Fibroblast of pulmonary artery (primary cell): ENCODE results near the gene ARV1.

Experiments
- DNase-seq: peaks from one replicate; pipeline ENCODE4 v3.0.0-alpha.2; 2010; ENCODE audit warnings: low read depth
- H3K4me3 ChIP-seq: replicated peaks from 2 replicates; pipeline ENCODE4 v1.5.1; 2011; ENCODE audit warnings: low read depth, mild to moderate bottlenecking, control low read depth, low read length, moderate library complexity
- TF ChIP-seq, protein P1 (sequence below): IDR thresholded peaks from 2 replicates; pipeline ENCODE4 v1.5.1; 2011; ENCODE audit warnings: mild to moderate bottlenecking, control low read depth, low read length, inconsistent platforms; ENCODE audit errors: missing control alignments

The ARV1 gene

DNA sequence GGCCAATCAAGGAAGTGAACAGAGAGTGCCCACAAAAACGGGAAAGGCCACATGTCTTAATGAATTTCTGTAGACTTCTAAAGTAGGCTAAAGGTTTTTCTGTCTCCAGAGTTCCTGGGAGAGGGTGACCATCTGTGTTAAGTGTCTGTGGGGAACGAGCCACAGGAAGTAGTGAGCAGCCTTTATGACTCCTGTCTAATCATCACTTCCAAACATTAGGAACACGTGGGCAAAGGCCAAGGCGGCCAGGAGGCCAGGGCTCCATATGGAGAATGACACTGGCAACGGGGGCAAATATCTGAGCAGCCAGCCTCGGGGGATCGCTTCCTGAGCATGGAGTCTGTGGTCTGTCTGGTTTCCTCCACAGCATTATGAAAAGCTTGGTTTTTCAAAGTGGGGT is 54.1 kb downstream of the ARV1 start:
- TF ChIP-seq, protein P1, sequence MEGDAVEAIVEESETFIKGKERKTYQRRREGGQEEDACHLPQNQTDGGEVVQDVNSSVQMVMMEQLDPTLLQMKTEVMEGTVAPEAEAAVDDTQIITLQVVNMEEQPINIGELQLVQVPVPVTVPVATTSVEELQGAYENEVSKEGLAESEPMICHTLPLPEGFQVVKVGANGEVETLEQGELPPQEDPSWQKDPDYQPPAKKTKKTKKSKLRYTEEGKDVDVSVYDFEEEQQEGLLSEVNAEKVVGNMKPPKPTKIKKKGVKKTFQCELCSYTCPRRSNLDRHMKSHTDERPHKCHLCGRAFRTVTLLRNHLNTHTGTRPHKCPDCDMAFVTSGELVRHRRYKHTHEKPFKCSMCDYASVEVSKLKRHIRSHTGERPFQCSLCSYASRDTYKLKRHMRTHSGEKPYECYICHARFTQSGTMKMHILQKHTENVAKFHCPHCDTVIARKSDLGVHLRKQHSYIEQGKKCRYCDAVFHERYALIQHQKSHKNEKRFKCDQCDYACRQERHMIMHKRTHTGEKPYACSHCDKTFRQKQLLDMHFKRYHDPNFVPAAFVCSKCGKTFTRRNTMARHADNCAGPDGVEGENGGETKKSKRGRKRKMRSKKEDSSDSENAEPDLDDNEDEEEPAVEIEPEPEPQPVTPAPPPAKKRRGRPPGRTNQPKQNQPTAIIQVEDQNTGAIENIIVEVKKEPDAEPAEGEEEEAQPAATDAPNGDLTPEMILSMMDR: no peak
- DNase-seq: no peak

DNA sequence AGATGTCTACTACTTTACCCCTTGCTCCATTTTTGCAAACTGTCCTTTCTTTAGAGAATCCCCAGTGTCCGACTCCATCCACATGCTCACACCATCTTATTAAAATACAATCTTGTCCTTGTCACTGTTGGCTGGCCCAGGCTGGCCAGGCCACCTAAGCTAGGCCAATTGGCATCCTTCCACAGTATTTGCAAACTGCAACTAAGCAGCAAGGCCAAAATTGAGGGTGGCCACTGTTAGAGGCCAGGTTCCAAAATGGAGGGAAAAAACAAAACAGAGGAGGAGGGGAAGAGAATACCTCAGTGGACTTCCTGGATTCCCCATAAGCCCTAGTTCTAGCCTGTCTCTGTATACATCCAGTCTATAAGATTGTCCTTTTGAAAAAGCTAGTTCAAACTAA is 56.9 kb downstream of the ARV1 start:
- DNase-seq: no peak
- TF ChIP-seq, protein P1: no peak
- no peak overlapping the region for H3K4me3 ChIP-seq

More for the DNA sequence above, 54.1 kb downstream of the ARV1 start:
- H3K4me3 ChIP-seq: no peak overlapping the region

DNA sequence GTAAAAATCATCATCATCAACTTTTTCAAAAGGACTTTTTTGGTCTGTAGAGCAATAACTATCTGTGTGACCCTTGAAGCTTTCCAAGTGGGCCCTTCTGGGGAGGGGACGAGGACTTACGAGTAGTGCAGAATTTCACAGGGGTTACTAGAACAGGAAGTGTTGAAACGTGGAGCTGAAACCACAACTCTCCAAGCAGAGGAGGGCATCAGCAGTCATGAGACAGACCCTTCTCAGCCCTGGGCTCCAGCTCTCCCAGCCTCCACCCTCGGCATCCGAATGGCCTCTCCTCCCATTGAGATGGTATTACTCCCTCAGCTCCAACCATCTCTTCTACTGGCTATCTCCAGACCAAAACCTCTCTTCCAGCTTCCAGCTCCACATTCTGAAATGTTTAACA is 57.5 kb downstream of the ARV1 start:
- TF ChIP-seq, protein P1: no peak
- peak; percentile 30 for DNase-seq

DNA sequence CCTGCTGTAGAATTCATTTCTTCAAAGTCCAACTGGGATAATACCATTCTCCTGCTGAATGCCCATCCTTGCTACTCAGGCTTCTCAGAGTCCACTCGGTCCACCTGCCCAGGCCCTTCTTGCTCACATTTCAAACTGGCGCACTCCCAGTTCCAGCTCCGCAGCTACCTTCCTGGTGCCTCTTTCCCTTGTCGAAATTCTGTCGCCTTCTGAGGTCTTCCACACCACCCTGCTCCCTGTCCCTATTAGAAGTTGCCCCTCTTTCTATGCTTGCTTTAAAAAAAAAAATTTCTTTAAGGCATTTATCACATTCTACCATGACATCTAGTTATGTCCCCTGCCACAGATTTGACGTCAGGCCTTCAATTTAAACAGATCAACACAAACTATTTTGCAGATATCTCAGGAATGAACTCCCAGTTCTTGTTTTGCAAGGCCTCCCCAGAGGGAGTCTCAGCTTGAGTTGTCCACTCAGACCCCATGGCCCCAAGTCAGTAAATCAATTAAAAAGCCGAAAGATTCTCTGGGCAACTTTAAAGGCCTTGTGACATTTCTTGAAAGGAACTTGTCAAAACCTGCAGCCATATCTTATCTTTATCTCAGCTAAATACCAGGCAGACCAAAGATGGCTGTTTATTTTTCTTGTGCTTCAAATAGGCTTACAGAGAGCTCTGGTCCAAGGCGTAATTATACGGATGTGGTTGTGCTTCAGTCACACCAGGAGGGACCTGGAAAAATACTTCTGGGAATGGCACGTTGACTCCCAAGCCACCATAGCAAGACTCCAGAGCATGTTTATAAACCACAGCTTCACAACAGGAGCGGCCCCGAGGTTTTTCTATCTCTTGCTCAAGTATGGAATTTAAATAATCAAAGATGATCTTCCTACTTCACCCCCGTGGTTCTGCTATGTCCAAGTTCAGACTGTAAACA is 59.0 kb downstream of the ARV1 start:
- TF ChIP-seq, protein P1: no peak
- DNase-seq: no peak
- H3K4me3 ChIP-seq: no peak overlapping the region

More for the DNA sequence above, 57.5 kb downstream of the ARV1 start:
- H3K4me3 ChIP-seq: no peak overlapping the region

DNA sequence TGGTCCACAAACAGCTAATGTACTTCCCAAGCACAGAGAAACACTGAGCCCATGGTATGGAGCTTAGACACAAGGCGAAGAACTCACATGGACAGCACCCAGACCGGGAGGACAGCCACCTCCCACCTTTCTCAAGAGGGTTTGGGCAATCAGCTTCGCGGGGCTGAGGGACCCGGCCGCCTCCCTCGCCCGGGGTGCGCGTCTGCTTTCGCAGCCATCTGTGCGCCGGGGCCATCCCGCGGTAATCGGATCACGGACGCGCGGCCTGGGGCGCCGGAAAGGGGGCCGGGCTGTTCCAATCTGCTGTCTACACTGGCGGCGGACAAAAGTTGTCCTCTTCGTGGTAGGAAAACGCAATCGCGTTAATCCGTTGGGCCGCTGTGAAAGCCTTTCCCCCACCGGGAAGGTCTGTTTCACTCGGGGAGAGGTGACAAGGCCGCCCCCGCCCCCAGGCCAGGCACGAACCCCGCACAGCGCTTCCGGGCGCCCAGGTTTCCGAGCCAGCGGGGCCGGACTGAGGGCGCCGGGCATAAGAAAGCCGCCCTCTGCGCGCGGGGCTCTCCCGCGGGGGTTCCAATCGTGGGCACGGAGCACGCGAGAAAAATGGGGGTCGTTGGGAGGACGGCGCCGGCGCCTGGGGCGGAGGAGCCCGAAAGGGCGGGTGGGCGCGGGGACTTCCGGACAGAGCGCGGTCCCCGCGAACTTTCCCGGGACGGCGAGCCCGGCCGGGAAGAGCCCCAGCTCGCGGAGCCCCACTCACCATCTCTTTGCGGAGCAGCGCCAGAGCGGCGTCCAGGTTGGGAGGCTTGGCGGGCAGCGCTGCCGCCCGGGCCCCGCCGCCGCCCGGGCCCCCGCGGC is 60.5 kb downstream of the ARV1 start:
- DNase-seq: peak; percentile 40

DNA sequence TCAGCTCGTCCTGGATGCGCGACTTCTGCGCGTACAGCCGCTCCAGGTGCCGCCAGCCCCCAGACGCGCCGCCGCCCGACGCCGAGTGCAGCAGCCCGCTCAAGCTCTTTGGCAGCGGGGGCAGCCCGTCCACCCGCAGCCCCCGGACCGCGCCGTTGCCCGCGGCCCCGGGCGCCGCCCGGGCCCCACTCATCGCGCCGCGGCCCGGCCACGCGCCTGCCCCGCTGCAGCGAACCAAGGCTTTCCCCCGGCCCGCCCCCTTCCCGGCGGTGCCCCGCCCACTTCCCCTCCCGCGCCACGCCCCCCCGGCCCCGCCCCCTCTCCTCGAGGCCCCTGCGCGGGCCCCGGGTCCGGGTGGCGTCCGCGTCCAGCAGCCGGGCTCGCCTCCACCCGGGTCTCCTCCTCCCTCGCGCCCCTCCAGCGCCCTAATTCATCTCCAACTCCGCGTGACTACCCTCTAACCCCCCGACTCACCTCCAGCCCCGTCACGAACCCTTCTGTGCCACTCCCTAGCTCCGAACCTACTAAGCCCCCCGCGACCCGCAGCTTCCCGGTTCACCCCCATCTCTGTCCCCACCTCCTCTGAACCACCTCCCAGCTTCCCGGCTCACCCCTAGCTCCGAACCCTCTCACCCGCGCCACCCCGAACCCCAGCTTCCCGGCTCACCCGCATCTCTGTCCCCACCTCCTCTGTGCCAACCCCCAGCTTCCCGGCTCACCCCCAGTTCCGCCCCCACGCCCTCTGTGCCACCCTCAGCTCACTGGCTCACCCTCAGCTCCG is 61.3 kb downstream of the ARV1 start, which contains the start of gene FAM89A:
Gene FAM89A, minus strand, starts transcription at position 236 of the 781 bp plus-strand sequence. Its CDS starts 43 bp downstream, at position 193.
- peak within 1 kb of the TSS; percentile 72 for H3K4me3 ChIP-seq
- TF ChIP-seq, protein P1: no peak
- peak; percentile 36 for DNase-seq

More for the DNA sequence above, 60.5 kb downstream of the ARV1 start:
- peak overlapping the region; percentile 72 for H3K4me3 ChIP-seq
- TF ChIP-seq, protein P1: no peak
